Dedifferentiated amniotic fluid mesenchymal stem cell (primary cell): Measurements from ENCODE around the gene LRP1B.

ENCODE experiments used
- DNase-seq: peaks from one replicate; pipeline ENCODE4 v3.0.0-alpha.2; 2016; ENCODE audit errors: extremely low spot score

Gene LRP1B

DNA sequence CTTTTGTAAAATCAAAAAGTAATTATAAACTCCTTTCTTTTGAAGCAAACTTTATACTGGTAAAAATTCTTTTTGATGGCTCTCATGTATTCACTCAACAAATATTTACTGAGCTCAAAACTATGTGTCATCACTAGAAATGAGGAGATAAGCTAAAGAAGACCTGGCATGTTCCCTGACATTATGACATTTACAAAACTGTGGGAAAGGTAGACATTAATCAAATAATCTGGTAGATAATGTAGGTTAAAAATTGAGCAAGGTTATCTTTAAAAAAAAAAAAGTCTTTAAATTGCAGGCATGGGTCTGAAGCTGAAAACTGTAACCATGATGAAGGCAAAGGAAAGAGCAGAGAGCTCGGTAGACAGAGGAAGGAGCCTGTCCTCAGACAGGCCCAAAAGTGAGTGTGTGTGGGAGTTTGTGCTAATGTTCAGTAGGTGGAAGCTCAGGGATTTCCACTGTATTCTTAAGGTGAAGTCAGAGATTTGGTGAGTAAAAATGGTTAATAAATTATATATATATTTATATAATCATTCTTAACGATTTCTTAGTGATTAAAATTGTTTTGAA lies 612.9 kb downstream of the LRP1B start:
- no peak for DNase-seq

GRCh38 chr2:141517180-141517851 lies 613.5 kb downstream of the LRP1B start:
- no peak for DNase-seq

DNA sequence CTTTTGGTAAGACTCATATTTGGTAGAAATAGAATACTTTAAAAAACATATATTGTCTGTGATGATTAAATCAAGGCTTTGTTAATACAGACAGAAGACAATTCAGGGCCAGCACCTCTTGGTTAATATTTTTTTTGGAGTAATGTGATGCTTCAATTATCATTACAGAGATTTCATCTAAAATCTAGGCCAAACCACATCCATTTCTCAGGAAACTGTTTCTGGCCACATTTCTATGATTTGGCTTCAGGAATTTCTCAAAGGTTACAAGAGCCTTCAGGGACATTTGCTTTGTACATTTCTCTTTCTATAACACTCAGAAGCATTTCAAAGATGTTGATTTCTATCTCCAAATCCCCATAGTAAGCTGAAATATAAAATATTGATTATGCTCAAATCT lies 614.9 kb downstream of the LRP1B start:
- no peak for DNase-seq

DNA sequence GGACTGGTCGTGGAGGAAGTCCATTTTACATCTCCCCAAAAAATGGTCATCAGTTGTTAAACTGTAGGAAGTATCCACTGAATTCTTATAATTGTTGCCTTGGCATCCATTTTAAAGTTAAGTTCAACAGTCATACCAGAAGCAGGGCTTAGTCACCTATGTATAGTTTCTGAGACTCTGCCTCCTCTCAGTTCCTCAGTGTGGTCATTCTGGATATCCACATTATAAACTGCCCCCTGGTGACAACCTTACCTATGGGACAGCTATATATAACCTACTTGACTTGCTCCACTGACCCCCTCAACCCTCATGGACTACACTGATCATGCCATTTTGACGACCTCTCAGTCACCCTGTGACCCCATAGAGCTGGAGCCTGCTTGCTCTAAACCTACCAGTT lies 617.0 kb downstream of the LRP1B start:
- DNase-seq = no peak

DNA sequence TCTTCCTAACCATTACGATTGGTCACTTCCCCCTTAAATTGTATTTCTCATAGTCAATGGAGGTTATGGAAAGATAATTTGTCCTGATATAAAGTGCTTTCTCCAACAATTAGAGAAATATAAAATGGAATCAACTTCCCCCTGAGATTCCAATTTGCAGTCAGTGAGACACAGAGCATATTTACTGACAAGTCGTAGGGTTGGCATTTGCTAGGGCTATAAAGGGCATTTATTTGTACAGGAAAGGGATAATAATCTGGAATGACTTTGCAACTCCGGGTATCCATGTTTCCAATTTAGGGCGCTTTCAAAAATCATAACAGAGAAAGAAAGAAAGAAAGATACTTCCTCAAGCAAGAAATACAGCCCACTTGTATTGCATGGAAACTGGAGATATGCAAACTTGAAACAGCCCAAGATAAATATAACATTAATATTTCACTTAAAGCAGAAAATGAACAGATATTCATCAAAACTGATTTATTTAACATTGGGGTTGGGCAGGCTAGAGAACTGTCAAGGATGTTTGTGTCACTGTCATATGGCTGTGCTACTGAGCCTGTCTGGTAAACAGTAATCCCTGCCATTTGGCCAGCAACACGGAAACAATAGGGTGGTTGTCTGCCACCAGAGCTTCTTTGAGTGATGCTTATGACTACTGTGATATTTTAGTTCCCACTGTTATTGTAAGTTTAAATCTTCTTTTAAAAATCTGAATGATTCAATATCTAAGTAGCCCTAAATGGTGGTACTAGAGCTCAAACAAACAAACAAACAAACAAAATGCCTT lies 621.8 kb downstream of the LRP1B start:
- no peak for DNase-seq

DNA sequence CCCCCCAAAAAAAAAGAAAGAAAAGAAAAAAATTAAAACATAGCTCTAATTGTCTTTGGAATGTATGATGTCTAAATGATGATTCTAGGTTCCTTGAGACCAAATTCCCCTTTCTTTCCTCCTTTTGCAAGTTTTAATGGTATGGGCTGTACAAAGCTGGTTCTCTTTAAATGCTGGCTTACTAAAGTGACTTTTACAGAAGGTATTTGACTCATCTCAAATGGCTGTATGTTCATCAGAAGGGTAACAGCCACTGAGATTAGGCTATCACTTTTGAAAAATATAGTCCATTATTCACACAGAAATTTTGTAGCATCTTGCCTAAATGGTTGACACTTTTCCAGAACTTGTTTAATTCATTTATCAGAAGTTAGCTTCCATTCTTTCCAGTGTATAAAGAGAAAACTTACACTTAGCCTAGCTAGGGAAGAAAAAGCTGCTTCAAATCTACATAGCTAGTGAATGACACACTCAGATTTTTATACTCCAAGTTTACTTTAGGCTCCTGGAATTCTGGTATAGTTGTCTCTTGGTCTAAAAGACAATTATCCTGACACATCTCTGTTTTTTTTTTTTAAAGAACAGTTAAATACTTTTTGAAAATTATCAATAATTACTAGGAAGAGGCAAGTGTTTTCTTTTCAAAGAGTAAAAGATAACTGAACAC lies 622.6 kb downstream of the LRP1B start:
- no peak for DNase-seq

- no peak for DNase-seq
Measured at GRCh38 chr2:141506135-141506534, 624.7 kb downstream of the LRP1B start.

- DNase-seq = no peak
Measured at GRCh38 chr2:141501752-141502151, 629.1 kb downstream of the LRP1B start.

- no peak for DNase-seq
Measured at GRCh38 chr2:141499123-141499522, 631.7 kb downstream of the LRP1B start.

DNA sequence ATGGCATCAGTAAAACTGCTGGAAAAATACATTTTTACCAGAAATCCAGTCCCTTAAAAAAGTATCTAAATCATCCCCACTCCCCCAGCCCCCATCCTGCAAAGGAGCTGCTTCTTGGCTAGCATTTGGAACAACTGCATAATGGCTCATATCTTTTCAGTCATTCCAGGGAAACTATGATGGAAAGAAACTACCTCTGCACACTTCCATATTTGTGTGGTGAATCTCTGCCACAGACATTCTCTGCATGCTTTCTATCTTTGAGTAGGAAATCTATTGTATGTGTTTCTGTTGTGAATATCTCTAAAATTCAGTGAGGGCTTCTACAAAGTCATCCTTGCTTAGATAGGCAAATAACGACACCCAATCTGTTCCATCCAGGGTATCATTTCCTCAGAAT lies 632.3 kb downstream of the LRP1B start:
- no peak for DNase-seq

- no peak for DNase-seq
Measured at GRCh38 chr2:141497272-141497671, 633.5 kb downstream of the LRP1B start.

GRCh38 chr2:141496810-141497209 lies 634.0 kb downstream of the LRP1B start:
- DNase-seq = no peak

GRCh38 chr2:141493936-141494335 lies 636.9 kb downstream of the LRP1B start:
- DNase-seq = no peak

DNA sequence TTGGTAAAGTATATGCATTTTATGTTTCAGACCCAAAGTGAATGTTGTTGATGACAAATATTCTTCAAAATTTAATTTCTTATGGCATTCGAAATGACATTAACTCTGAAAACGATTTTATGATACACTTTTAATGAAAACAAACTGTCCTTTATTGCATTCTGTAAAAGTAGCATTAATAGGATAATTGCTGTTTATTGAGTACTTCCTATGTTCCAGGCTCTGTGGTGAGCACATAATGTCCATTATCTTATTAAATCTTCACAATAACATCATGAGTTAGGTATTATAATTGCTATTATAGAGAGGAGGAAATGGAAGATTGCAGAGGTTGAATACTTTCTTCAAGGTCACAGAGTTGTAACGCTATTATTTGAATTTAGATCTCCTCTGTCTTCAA lies 638.0 kb downstream of the LRP1B start:
- DNase-seq = no peak

- no peak for DNase-seq
Measured at GRCh38 chr2:141490886-141491285, 639.9 kb downstream of the LRP1B start.

GRCh38 chr2:141482697-141483096 lies 648.1 kb downstream of the LRP1B start:
- no peak for DNase-seq

DNA sequence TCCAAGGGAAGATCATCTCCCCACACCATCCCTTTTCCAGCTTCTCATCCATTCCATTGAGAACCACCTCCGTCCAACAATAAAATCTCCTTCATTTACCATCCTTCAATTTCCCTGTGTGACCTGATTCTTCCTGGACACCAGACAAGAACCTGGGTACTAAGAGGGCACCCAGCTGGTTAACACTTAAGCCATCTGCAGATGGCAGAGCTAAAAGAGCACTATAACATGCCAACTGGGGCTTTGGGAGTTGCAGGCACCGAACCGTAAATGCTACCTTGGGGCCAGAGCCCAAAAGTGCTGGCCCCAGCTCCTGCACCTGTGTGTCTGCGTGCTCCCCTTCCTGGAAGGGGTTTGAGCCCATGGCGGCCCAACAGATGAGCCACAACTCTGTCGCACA lies 655.0 kb downstream of the LRP1B start:
- DNase-seq = no peak

DNA sequence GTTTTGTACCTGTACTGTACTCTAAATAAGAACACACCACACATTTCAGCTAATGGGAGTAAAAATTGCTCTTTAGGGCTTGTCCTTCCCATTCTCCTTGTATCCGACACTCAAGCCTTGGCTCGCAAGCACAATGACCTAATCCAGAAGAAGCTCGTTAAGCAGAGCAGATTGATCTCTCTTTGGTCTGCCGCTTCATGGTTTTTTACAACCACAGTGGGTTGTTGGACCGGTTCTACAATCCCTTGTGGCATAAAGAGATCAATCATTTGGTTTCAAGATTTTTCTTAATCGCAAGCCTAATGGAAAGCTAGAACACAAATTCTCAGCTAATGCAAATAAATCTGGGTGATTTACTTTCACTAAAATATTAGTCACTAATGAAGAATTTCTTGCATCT lies 662.1 kb downstream of the LRP1B start:
- no peak for DNase-seq

- no peak for DNase-seq
Measured at GRCh38 chr2:141467331-141467730, 663.5 kb downstream of the LRP1B start.

DNA sequence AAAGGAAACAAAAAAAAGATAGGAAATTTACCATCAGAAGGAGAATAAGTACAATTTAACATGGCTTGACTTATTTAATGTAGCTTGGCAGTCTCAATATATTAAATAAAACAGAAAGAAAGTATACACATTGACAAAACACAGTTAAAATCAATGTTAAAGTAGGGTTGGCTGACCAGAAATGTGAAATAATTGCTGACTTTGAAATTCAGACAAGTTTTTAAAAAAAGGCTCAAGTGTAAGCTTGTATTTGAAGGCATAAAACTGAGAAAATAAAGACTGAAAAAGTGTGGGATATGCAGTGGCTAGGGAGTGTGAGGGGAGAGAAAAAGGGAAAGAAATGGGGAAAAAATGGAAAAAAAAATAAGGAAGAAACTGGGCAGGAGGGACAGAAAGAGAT lies 665.8 kb downstream of the LRP1B start:
- no peak for DNase-seq

- no peak for DNase-seq
Measured at GRCh38 chr2:141458351-141458750, 672.5 kb downstream of the LRP1B start.

DNA sequence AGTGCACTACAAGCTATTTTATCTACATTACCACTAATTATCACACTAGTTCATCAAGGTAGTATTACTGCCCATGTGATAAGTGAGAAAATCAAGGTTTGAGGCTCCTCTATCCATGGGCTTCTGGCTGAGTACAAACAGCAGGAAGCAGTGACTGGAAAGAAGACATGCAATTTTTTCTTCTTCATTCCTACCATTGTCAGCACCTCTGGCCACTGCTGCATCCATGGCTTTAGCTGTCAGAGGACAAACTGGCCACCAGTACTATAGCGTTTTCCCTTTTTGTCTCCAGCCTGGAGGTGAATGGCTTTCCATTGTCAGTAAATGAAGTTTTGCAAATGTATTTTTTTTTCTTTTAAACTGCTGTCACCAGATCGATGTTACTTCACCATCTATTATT lies 674.9 kb downstream of the LRP1B start:
- DNase-seq = no peak
